Thyroid gland (tissue), 4 donors: ENCODE results near the gene PIGZ.

Experiments
- CTCF ChIP-seq, 6 experiments: fragments of 200-600 bp in 3 of 6; fragments of 450-650 bp in 3 of 6; sonication (generic) in 3 of 6; IDR thresholded peaks; one replicate each; pipeline ENCODE4 v1.5.1; 2016 to 2019; ENCODE audit warnings: antibody characterized with exemption in 6 of 6, mild to moderate bottlenecking in 2 of 6, inconsistent platforms in 1 of 6, moderate library complexity in 1 of 6
- POLR2A ChIP-seq, 2 donors: fragments of 450-650 bp; IDR thresholded peaks; one replicate each; pipeline ENCODE4 v1.6.1; 2017; ENCODE audit warnings: antibody characterized with exemption in 2 of 2, mild to moderate bottlenecking in 2 of 2, moderate library complexity in 1 of 2

- TF ChIP-seq CTCF (IDR thresholded peaks at IDR 0.05) (no peak), POLR2A (IDR thresholded peaks at IDR 0.05) (no peak)
These were observed 2.0 kb upstream of the PIGZ start for GRCh38 chr3:196970547-196971093.
